Measurements from ENCODE around the gene NTM.

The NTM gene

GRCh38 chr11:132036746-132037466, 666.5 kb downstream of the NTM start:
- no peak overlapping the region for H3K4me3 ChIP-seq (ENCODE audit: low read length)
- no peak for DNase-seq (ENCODE audit: low read depth)
- TF ChIP-seq, protein P1, sequence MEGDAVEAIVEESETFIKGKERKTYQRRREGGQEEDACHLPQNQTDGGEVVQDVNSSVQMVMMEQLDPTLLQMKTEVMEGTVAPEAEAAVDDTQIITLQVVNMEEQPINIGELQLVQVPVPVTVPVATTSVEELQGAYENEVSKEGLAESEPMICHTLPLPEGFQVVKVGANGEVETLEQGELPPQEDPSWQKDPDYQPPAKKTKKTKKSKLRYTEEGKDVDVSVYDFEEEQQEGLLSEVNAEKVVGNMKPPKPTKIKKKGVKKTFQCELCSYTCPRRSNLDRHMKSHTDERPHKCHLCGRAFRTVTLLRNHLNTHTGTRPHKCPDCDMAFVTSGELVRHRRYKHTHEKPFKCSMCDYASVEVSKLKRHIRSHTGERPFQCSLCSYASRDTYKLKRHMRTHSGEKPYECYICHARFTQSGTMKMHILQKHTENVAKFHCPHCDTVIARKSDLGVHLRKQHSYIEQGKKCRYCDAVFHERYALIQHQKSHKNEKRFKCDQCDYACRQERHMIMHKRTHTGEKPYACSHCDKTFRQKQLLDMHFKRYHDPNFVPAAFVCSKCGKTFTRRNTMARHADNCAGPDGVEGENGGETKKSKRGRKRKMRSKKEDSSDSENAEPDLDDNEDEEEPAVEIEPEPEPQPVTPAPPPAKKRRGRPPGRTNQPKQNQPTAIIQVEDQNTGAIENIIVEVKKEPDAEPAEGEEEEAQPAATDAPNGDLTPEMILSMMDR (conservative IDR thresholded peaks at IDR 0.05; ENCODE audit: low read depth, low read length), result no peak

DNA sequence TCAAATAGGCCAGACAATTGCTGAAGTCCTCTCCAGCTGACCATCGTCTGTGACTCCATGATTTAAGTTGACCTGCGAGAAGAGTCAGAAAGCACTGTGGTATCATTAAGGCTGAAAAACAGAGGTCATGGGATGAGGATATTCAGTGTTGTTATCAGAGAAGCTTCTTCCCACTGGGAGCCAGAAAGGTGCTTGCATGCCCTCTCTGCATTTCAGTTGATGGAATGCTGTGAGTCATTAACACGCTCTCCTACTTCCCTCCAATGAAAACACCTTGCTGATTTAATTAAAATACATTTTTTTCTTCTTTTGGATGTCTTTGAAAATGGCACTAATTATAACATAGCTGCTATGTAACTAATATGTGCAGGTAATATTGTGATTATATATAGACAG, 667.0 kb downstream of the NTM start:
- DNase-seq (ENCODE audit: low read depth), result no peak
- no peak overlapping the region for H3K4me3 ChIP-seq (ENCODE audit: low read length)
- TF ChIP-seq, protein P1 (conservative IDR thresholded peaks at IDR 0.05; ENCODE audit: low read depth, low read length), result no peak

- TF ChIP-seq, protein P1 (conservative IDR thresholded peaks at IDR 0.05; ENCODE audit: low read depth, low read length), result no peak
- DNase-seq (ENCODE audit: low read depth), result no peak
- no peak overlapping the region for H3K4me3 ChIP-seq (ENCODE audit: low read length)
Measured at GRCh38 chr11:132037956-132038355, 667.5 kb downstream of the NTM start.

DNA sequence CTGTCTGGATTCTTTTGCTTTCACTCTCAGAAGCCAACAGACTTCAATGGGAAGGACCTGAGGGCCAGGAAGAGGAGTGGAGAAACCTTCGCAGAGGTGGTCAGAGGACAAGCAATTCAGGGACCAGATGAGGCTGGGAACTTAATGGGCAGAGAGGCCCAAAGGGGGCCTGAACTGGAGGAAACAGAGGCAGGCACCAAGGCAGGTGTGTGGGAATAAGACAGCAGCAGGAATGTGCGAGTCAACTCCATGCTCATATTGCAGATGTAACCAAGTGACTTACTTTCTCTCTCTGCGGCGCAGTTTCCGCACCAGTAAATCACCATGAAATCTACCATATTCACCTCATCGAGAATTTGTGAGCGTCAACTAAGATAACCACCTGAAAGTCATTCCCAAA, 669.1 kb downstream of the NTM start:
- no peak overlapping the region for H3K4me3 ChIP-seq (ENCODE audit: low read length)
- DNase-seq (ENCODE audit: low read depth), result no peak
- TF ChIP-seq, protein P1 (conservative IDR thresholded peaks at IDR 0.05; ENCODE audit: low read depth, low read length), result no peak

DNA sequence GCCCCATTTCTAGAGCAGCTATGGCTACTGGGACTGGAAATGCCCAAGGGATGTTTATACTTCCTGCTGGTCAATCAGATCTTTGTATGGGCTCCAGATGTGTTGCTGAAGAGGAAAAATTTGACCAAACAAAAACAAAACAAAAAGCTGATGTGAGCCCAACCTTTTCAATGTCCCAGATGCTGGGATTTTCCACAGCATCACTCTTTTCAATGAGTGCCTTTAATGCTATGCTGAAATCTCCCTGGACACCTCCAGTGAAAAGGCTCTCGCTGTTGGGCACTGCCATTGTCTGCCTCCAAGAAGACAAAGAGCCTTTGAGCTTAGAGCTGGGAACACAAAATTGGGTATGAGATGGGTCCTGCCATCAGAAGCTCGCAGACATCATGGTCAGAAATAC, 671.9 kb downstream of the NTM start:
- no peak overlapping the region for H3K4me3 ChIP-seq (ENCODE audit: low read length)
- TF ChIP-seq, protein P1 (conservative IDR thresholded peaks at IDR 0.05; ENCODE audit: low read depth, low read length), result no peak
- no peak for DNase-seq (ENCODE audit: low read depth)

DNA sequence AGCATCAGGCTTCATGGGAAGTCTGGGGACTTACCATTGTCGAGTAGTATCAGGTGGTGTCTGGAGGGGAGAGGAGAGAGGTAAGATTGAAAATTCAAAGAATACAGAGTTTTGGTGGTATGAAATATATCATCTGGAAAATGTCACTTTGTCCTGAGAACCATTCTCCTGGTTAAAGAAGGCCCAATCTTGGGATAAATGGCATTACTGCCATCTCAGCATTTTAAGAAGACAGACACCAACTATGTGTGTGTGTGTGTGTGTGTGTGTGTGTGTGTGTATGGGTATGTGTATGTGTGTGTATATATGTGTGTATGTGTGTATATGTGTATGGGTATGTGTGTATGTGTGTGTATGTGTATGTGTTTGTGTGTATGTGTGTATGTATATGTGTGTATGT, 673.3 kb downstream of the NTM start:
- DNase-seq (ENCODE audit: low read depth), result no peak
- no peak overlapping the region for H3K4me3 ChIP-seq (ENCODE audit: low read length)
- TF ChIP-seq, protein P1 (conservative IDR thresholded peaks at IDR 0.05; ENCODE audit: low read depth, low read length), result no peak

DNA sequence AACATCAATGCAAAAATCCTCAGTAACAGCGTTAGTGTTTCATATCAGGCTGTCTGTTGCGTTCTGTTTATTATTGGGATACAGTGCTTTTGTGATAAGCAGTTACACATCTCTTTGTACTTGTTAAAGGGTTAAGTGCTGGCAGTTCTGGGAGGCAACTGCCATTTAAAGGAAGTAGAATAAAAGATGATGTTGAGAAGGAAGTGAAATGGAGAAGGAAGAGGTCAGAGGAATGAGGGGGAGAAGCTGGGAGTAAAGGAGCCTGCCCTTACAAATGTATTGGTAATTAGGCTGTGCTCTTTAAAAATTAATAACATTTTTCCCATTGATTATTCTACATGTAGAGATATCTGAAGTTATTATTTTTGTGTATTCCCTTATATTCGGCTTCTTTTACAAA, 674.7 kb downstream of the NTM start:
- TF ChIP-seq, protein P1 (conservative IDR thresholded peaks at IDR 0.05; ENCODE audit: low read depth, low read length), result no peak
- no peak for DNase-seq (ENCODE audit: low read depth)
- no peak overlapping the region for H3K4me3 ChIP-seq (ENCODE audit: low read length)
